B cell (primary cell): ENCODE measurements around the gene DLGAP5.

Experiments
- EZH2 ChIP-seq: IDR thresholded peaks from 2 replicates; pipeline ENCODE4 v1.6.1; 2012; ENCODE audit warnings: borderline replicate concordance, low read depth, mild to moderate bottlenecking, moderate library complexity, low read length; ENCODE audit not compliant: insufficient read depth, poor library complexity, severe bottlenecking
- TF ChIP-seq, protein P1 (sequence below): fragments of 200-600 bp; IDR thresholded peaks from one replicate; pipeline ENCODE4 v1.8.0; 2022; ENCODE audit warnings: antibody characterized with exemption, mild to moderate bottlenecking

DNA sequence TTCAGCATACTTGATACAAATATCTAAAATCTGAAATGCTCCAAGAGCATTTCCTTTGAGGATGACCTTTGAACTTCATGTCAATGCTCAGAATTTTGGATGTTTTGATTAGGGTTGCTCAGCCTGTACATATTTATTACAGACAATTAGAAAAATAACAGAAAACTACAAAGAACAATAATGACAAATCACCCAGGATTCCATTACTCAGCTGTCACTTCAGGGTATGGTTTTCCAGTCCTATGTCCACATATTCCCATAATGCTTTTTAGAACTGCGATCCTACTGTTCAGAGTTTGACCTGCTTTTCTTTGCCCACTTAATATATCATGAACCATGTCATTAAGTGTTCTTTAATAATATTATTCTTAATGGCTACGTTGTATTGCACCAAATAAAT, 11.4 kb downstream of the DLGAP5 start:
- TF ChIP-seq, protein P1, sequence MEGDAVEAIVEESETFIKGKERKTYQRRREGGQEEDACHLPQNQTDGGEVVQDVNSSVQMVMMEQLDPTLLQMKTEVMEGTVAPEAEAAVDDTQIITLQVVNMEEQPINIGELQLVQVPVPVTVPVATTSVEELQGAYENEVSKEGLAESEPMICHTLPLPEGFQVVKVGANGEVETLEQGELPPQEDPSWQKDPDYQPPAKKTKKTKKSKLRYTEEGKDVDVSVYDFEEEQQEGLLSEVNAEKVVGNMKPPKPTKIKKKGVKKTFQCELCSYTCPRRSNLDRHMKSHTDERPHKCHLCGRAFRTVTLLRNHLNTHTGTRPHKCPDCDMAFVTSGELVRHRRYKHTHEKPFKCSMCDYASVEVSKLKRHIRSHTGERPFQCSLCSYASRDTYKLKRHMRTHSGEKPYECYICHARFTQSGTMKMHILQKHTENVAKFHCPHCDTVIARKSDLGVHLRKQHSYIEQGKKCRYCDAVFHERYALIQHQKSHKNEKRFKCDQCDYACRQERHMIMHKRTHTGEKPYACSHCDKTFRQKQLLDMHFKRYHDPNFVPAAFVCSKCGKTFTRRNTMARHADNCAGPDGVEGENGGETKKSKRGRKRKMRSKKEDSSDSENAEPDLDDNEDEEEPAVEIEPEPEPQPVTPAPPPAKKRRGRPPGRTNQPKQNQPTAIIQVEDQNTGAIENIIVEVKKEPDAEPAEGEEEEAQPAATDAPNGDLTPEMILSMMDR, result no peak
- TF ChIP-seq EZH2, result no peak
